ENCODE results near the gene DRAP1.
"Not testable (repeated sequence)": the region's sequence is repeated elsewhere in the genome, so short reads cannot be mapped to it uniquely, and the experiment has no call there.

Gene DRAP1

DNA sequence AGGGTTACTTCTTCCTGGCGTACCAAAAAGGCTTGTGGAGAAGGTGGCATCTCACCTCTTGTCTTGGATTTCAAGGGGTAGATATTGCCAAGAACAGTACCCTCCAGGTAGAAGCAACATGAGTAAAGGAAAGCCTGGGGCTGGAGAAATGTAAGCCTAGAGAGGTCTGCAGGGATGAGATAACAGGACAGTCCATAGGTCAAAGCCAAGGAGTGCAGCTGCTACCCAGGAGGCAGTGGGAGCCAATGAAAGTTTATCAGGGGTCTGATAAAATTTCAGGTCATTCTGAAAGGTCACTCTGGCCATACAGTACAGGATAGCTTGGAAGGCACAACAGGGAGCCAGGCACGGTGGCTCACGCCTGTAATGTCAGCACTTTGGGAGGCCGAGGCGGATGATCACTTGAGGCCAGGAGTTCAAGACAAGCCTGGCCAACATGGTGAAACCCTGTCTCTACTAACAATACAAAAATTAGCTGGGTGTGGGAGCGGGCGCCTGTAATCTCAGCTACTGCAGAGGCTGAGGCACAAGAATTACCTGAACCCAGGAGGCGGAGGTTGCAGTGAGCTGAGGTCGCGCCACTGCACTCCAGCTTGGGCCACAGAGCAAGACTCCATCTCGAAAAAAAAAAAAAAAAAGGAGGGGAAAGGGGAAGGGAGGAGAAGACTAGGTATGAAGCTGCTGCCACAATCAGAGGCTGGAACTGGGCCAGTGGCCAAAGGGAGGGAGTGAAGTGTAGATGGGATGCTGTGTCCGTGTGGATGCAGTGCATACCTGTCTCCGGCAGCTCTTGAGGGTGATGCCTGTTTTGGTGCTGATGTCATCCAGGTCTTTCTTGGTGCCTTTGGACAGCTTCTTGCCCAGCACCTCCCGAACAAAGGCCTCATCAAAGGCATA, 32.2 kb upstream of the DRAP1 start:
- no peak for DNase-seq (ENCODE audit: low read depth in 2 of 2)

GRCh38 chr11:65887723-65888162, 31.5 kb upstream of the DRAP1 start:
- DNase-seq (ENCODE audit: low read depth in 2 of 2) = no peak

GRCh38 chr11:65888163-65888814, 30.9 kb upstream of the DRAP1 start, which contains the start of gene FIBP:
Gene FIBP, minus strand, starts transcription at chr11:65888471. Its CDS starts 53 bp downstream, at chr11:65888418.
- peak; percentile 86 to 89 for DNase-seq (ENCODE audit: low read depth in 2 of 2)

DNA sequence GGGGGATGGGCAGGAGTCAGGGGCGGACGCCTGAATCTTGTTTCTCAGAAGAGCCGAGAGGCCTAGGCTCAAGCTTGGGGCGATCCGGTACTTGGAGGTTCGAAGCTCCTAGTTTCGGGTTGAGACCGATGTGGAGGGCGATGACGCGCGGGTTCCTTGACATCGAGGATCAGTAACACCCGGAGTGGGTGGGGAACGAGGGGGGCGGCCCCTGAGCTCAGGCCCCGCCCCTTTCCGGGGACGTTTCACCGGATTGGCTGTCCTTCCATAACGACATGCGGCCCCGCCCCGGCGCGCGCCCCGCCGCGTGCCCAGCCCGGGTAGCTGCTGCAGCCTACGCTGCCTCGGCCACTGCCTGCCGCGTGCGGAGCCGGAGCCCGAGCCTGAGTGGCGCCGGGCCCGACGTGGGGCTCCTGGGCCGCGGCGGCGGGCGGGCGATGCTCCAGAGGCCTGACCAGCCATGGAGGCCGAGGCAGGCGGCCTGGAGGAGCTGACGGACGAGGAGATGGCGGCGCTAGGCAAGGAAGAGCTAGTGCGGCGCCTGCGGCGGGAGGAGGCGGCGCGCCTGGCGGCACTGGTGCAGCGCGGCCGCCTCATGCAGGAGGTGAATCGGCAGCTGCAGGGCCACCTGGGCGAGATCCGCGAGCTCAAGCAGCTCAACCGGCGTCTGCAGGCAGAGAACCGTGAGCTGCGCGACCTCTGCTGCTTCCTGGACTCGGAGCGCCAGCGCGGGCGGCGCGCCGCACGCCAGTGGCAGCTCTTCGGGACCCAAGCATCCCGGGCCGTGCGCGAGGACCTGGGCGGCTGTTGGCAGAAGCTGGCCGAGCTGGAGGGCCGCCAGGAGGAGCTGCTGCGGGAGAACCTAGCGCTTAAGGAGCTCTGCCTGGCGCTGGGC, 28.7 kb upstream of the DRAP1 start, which contains the start of gene CCDC85B:
CCDC85B (plus strand) TSS at position 350 of the 895 bp plus-strand sequence; CDS start at position 461, 111 bp downstream.
- peak; percentile 98 to 99 for DNase-seq (ENCODE audit: low read depth in 2 of 2)

DNA sequence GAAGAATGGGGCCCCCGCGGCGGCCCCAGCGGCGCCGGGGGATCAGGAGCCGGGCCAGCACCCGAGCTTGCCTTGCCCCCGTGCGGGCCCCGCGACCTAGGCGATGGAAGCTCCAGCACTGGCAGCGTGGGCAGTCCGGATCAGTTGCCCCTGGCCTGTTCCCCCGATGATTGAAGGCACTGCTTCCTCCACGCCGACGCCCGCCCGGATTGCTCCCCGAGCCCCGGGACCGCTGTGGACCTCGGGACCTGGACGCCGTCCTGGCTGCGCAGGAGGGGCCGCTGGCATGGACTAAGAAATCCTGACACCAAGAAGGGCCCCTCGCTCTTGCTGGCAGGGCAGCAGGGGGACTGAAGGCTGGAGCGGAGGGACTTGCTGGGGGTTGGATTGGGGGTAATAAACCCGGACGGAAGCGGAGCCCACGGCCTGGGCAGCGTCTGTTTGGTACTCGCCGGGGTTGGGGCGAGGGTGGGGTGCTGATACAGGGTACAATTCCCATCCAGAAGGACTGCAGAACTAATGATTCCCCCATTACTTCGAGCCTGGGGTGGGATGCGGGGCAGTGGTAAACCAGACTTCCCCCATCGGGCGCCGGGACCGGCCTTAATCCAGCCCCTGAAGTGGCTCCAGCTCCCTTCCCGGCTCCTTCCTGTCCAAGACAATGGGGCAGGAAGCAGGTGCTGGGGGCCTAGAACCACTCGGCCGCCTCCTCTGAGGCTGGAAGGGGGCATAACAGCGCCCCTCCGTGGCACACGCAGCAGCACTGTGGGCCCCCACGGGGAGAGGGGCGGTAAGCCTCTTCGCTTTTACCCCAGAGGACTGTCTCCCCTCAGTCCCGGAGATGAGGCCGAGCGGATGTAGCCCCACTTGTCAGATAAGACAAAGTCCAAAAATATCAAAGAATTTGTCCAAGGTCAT, 27.7 kb upstream of the DRAP1 start:
- no peak for DNase-seq (ENCODE audit: low read depth in 2 of 2)

DNA sequence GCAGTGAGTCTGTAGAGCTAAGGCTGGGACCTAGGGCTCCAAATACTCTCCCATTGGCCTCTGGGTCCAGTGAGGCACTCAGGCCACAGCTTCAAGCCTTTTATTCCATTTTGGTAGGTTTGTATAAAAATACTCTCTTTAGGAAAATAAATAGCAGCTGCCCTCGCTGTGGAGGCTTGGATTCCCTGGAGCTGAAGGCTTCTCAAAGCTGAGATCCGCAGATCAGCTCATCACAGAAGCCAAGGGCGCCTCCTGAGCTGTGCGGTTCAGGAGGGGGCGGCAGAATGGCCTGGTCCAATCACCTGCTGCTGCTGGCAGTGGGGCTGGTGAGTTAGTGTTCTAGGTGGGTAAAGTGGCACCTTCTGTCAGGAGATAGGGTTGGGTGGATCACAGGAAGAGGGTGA, 27.1 kb upstream of the DRAP1 start:
- DNase-seq (ENCODE audit: low read depth in 2 of 2) = not testable (repeated sequence)

DNA sequence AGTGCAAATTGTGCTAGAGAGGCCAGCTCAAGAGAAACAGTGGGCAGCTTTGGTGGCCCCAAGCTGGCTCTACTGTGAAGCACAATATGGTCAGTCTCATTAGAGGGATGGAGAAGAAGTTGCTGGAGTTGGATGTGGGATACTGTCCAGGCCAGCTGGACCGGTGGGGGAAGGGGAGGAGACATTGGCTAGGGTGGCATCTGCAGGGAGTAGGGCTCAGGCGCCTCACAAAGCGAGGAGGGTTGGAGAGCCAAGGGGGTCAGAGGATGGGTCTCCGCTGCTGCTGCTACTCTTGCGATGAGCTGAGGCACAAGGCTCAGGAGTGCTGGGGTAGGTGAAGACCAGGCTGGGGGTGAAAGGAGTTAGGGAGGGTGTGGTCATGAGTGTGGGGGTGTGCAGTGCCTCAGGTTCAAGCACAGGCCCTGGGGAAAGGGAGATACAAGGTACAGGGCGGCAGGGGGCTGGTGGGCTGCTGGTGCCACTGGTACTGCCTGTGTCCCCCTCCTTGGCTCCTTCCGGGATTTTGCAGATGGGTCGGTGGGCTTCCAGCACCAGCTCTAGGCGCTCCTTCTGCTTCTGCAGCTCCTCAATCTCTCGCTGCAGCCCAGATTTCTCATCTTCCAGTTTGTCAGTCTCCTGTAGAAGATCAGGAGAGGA, 26.4 kb upstream of the DRAP1 start:
- DNase-seq (ENCODE audit: low read depth in 2 of 2) = no peak

- DNase-seq (ENCODE audit: low read depth in 2 of 2) = no peak
Observed at GRCh38 chr11:65894034-65894591, 25.1 kb upstream of the DRAP1 start.

- no peak for DNase-seq (ENCODE audit: low read depth in 2 of 2)
Observed at GRCh38 chr11:65895482-65895981, 23.7 kb upstream of the DRAP1 start.

GRCh38 chr11:65896034-65896999, 22.9 kb upstream of the DRAP1 start:
- DNase-seq (ENCODE audit: low read depth in 2 of 2) = no peak

GRCh38 chr11:65897020-65897471, 22.2 kb upstream of the DRAP1 start:
- no peak for DNase-seq (ENCODE audit: low read depth in 2 of 2)

GRCh38 chr11:65898656-65899355, 20.4 kb upstream of the DRAP1 start:
- DNase-seq (ENCODE audit: low read depth in 2 of 2) = no peak

DNA sequence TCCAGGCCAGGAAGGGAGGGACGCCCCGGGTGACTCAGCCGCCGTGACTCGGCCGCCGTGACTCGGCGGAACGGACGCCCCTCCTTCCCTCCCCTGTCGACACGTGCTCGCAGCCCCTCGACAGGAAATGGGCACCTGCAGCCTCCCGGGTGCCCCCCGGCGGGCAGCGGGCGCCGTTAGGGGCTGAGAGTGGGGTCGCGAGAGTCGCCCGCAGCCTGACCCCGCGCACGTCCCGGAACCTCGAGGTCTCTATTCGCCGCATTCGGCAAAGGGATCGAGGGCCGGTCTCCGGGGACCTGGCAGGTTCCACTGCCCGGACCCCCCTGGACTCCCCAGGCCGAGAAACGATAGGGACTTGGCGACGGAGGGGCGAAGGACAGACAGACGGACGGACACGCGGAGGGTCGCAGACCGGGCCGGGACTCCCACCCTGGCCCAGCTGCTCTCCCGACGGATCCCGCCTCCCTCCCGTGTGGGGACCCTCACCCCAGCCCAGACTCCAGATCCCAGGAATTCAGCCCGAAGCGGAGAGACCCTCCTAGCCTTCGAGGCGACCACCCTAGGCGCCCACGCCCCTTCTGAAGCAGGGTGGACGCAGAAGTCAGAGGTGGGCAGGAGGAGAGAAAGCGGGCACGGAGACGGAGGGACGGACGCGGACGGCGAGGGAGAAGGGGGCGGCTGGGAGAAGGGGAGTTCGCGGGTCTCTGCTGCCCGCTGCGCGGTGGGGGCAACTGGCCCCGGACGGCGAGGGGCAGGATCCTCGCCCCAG, 19.7 kb upstream of the DRAP1 start:
- DNase-seq (ENCODE audit: low read depth in 2 of 2) = no peak

DNA sequence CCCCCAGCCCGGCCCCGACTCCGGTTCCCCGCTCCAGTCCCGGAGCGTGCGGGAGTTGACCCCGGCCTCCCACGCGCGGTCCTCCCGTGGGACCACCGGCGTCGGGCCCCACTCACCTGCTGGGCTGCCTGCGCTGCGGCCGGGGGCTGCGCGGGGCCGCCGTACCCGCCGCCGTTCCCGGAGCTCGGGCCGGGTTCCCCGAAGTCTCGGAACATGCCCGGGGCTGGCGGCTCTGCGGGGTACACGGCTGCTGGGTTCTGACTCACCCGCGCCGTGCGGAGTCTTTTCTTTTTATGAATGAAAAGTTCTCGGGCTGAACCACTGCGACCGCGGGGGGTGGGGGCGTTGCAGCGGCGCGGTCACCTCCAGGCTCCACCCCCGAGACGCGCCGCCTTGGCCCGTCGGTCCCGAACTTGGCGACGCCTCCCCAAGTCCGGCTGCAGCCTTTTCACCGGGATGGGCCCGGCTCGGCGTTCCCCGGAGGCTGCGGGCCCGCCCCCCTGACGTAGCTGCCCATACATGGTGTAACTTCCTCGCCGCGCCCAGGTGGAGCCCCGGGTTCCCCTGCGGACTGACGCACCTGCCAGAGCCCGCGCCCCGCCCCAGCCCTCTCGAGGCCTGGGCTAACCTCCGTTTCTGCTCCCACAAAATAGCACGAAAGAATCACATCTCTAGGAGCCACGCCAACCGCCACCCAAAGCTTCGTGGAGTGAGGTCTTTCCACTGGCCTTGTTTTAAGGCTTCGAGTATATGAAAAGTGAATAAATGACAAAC, 18.9 kb upstream of the DRAP1 start, which contains the start of gene FOSL1:
FOSL1 (minus strand) TSS at position 264 of the 774 bp plus-strand sequence; CDS start at position 215, 49 bp downstream.
- DNase-seq (ENCODE audit: low read depth in 2 of 2) = peak; percentile 76 to 77

DNA sequence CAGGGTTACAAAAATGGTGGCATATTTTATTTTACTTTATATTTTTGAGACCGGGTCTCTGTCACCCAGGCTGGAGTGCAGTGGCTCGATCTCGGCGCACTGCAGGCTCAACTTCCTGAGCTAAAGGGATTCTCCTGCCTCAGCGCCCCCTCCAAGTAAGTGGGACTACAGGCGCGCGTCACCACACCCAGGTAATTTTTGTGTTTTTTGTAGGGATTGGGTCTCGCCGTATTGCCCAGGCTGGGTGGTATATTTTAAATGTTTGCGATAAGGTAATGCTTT, 18.4 kb upstream of the DRAP1 start:
- DNase-seq (ENCODE audit: low read depth in 2 of 2) = no peak

DNA sequence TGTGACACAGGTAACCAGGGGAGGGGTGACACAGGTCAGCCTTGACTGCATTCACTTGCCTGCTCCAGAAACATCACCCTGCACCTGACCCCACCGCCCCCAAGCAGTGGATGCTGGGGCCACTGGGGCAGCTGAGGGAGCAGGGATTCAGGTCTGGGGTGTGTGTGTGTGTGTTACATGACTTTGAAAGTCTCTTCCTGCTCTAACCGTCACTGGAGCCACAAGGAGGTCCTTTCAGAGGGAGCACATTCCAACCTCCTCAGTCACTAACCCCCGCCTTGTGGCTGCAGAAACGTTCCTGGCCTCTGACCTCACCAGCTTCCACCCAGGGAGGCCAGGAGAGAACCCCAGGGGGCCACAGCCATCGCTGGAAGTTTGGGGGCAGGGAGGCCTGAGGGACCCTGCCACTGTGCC, 16.2 kb upstream of the DRAP1 start:
- DNase-seq (ENCODE audit: low read depth in 2 of 2) = no peak

Measured in stimulated activated CD8-positive, alpha-beta memory T cell treated with anti-CD3 and anti-CD28 coated beads, Interleukin-7, amount 100 ng/mL, for 1 hour (primary cell).